HG03469 (cell line): ENCODE data around the gene BAZ1A.
"Not testable (repeated sequence)": the region's sequence is repeated elsewhere in the genome, so short reads cannot be mapped to it uniquely, and the experiment has no call there.

Experiments used
- ATAC-seq: cut with Tn5 transposase; IDR thresholded peaks from one replicate; pipeline ENCODE4 v1.9.1; 2021; ENCODE audit warnings: mild to moderate bottlenecking, moderate library complexity, moderate number of reproducible peaks; ENCODE audit not compliant: unreplicated experiment

Gene BAZ1A

GRCh38 chr14:34857689-34858449, 17.3 kb downstream of the BAZ1A start:
- ATAC-seq: no peak

- ATAC-seq: no peak
Observed at GRCh38 chr14:34853041-34853440, 22.1 kb downstream of the BAZ1A start.

- no peak for ATAC-seq
Observed at GRCh38 chr14:34851395-34851794, 23.8 kb downstream of the BAZ1A start.

- ATAC-seq: no peak
Observed at GRCh38 chr14:34845869-34846268, 29.3 kb downstream of the BAZ1A start.

GRCh38 chr14:34843011-34843554, 32.1 kb downstream of the BAZ1A start:
- no peak for ATAC-seq

- no peak for ATAC-seq
Observed at GRCh38 chr14:34837801-34838322, 37.3 kb downstream of the BAZ1A start.

GRCh38 chr14:34835312-34835711, 39.8 kb downstream of the BAZ1A start:
- ATAC-seq: no peak

GRCh38 chr14:34833549-34834523, 41.3 kb downstream of the BAZ1A start:
- no peak for ATAC-seq

- no peak for ATAC-seq
Observed at GRCh38 chr14:34826661-34827060, 48.5 kb downstream of the BAZ1A start.

- ATAC-seq: no peak
Observed at GRCh38 chr14:34824826-34825225, 50.3 kb downstream of the BAZ1A start.

- no peak for ATAC-seq
Observed at GRCh38 chr14:34824256-34824655, 50.9 kb downstream of the BAZ1A start.

- ATAC-seq: no peak
Observed at GRCh38 chr14:34817768-34818167, 57.4 kb downstream of the BAZ1A start.

GRCh38 chr14:34810028-34810427, 65.1 kb downstream of the BAZ1A start:
- no peak for ATAC-seq

GRCh38 chr14:34806257-34806656, 68.9 kb downstream of the BAZ1A start:
- ATAC-seq: no peak

- no peak for ATAC-seq
Observed at GRCh38 chr14:34804933-34805332, 70.2 kb downstream of the BAZ1A start.

- ATAC-seq: not testable (repeated sequence)
Observed at GRCh38 chr14:34798861-34799260, 76.3 kb downstream of the BAZ1A start.

GRCh38 chr14:34797747-34798583, 77.2 kb downstream of the BAZ1A start:
- no peak for ATAC-seq

GRCh38 chr14:34796902-34797301, 78.3 kb downstream of the BAZ1A start:
- ATAC-seq: no peak

GRCh38 chr14:34794941-34795340, 80.2 kb downstream of the BAZ1A start:
- no peak for ATAC-seq

GRCh38 chr14:34794217-34794616, 80.9 kb downstream of the BAZ1A start:
- no peak for ATAC-seq
